Measurements from ENCODE around the gene ABCD2. TPM values are rescaled to one million over a fixed set of nuclear protein-coding genes. Genes with fewer than 3 reads are reported as not detected.
"Not testable (repeated sequence)": the region's sequence is repeated elsewhere in the genome, so short reads cannot be mapped to it uniquely, and the experiment has no call there.

The ABCD2 gene
- total RNA-seq, 1 experiment from 2014 or later: 0.08 TPM

GRCh38 chr12:39617887-39618286, 1.7 kb downstream of the ABCD2 start:
- in situ Hi-C loops (cut with HindIII; ENCODE audit: low pct_unique_long_range_greater_than_20kb, low sequenced_read_pairs): no loop called here
- DNase-seq (ENCODE audit: low read depth, low spot score): no peak

- in situ Hi-C loops (cut with HindIII; ENCODE audit: low pct_unique_long_range_greater_than_20kb, low sequenced_read_pairs): no loop called here
- DNase-seq (ENCODE audit: low read depth, low spot score): no peak
Observed at GRCh38 chr12:39616666-39617065, 2.9 kb downstream of the ABCD2 start.

- no peak for DNase-seq (ENCODE audit: low read depth, low spot score)
- in situ Hi-C loops (cut with HindIII; ENCODE audit: low pct_unique_long_range_greater_than_20kb, low sequenced_read_pairs): no loop called here
Observed at GRCh38 chr12:39616251-39616650, 3.4 kb downstream of the ABCD2 start.

- in situ Hi-C loops (cut with HindIII; ENCODE audit: low pct_unique_long_range_greater_than_20kb, low sequenced_read_pairs): no loop called here
Observed at GRCh38 chr12:39613525-39613924, 6.1 kb downstream of the ABCD2 start.

GRCh38 chr12:39612250-39612649, 7.4 kb downstream of the ABCD2 start:
- DNase-seq (ENCODE audit: low read depth, low spot score): no peak
- in situ Hi-C loops (cut with HindIII; ENCODE audit: low pct_unique_long_range_greater_than_20kb, low sequenced_read_pairs): no loop called here

More at GRCh38 chr12:39613525-39613924, 6.1 kb downstream of the ABCD2 start:
- no peak for DNase-seq (ENCODE audit: low read depth, low spot score)

- in situ Hi-C loops (cut with HindIII; ENCODE audit: low pct_unique_long_range_greater_than_20kb, low sequenced_read_pairs): no loop called here
- DNase-seq (ENCODE audit: low read depth, low spot score): no peak
Observed at GRCh38 chr12:39611818-39612217, 7.8 kb downstream of the ABCD2 start.

- in situ Hi-C loops (cut with HindIII; ENCODE audit: low pct_unique_long_range_greater_than_20kb, low sequenced_read_pairs): no loop called here
- no peak for DNase-seq (ENCODE audit: low read depth, low spot score)
Observed at GRCh38 chr12:39610436-39611025, 9.1 kb downstream of the ABCD2 start.

GRCh38 chr12:39606712-39607423, 12.7 kb downstream of the ABCD2 start:
- in situ Hi-C loops (cut with HindIII; ENCODE audit: low pct_unique_long_range_greater_than_20kb, low sequenced_read_pairs): no loop called here
- DNase-seq (ENCODE audit: low read depth, low spot score): no peak

- no peak for DNase-seq (ENCODE audit: low read depth, low spot score)
- in situ Hi-C loops (cut with HindIII; ENCODE audit: low pct_unique_long_range_greater_than_20kb, low sequenced_read_pairs): no loop called here
Observed at GRCh38 chr12:39605996-39606395, 13.6 kb downstream of the ABCD2 start.

GRCh38 chr12:39605501-39605900, 14.1 kb downstream of the ABCD2 start:
- no peak for DNase-seq (ENCODE audit: low read depth, low spot score)
- in situ Hi-C loops (cut with HindIII; ENCODE audit: low pct_unique_long_range_greater_than_20kb, low sequenced_read_pairs): no loop called here

GRCh38 chr12:39603065-39603464, 16.5 kb downstream of the ABCD2 start:
- no peak for DNase-seq (ENCODE audit: low read depth, low spot score)
- in situ Hi-C loops (cut with HindIII; ENCODE audit: low pct_unique_long_range_greater_than_20kb, low sequenced_read_pairs): no loop called here

- DNase-seq (ENCODE audit: low read depth, low spot score); in situ Hi-C loops (cut with HindIII; ENCODE audit: low pct_unique_long_range_greater_than_20kb, low sequenced_read_pairs): not testable (repeated sequence)
Observed at GRCh38 chr12:39601951-39602350, 17.7 kb downstream of the ABCD2 start.

GRCh38 chr12:39595928-39596327, 23.7 kb downstream of the ABCD2 start:
- DNase-seq (ENCODE audit: low read depth, low spot score): no peak
- in situ Hi-C loops (cut with HindIII; ENCODE audit: low pct_unique_long_range_greater_than_20kb, low sequenced_read_pairs): no loop called here

GRCh38 chr12:39592295-39592694, 27.3 kb downstream of the ABCD2 start:
- in situ Hi-C loops (cut with HindIII; ENCODE audit: low pct_unique_long_range_greater_than_20kb, low sequenced_read_pairs): no loop called here
- no peak for DNase-seq (ENCODE audit: low read depth, low spot score)

GRCh38 chr12:39588348-39588747, 31.3 kb downstream of the ABCD2 start:
- in situ Hi-C loops (cut with HindIII; ENCODE audit: low pct_unique_long_range_greater_than_20kb, low sequenced_read_pairs): no loop called here
- no peak for DNase-seq (ENCODE audit: low read depth, low spot score)

- in situ Hi-C loops (cut with HindIII; ENCODE audit: low pct_unique_long_range_greater_than_20kb, low sequenced_read_pairs): no loop called here
- DNase-seq (ENCODE audit: low read depth, low spot score): peak; percentile 58
Observed at GRCh38 chr12:39587225-39587624, 32.4 kb downstream of the ABCD2 start.

- in situ Hi-C loops (cut with HindIII; ENCODE audit: low pct_unique_long_range_greater_than_20kb, low sequenced_read_pairs): no loop called here
Observed at GRCh38 chr12:39586816-39587215, 32.8 kb downstream of the ABCD2 start.

GRCh38 chr12:39581592-39581991, 38.0 kb downstream of the ABCD2 start:
- peak; percentile 62 for DNase-seq (ENCODE audit: low read depth, low spot score)
- in situ Hi-C loops (cut with HindIII; ENCODE audit: low pct_unique_long_range_greater_than_20kb, low sequenced_read_pairs): no loop called here

More at GRCh38 chr12:39586816-39587215, 32.8 kb downstream of the ABCD2 start:
- no peak for DNase-seq (ENCODE audit: low read depth, low spot score)

GRCh38 chr12:39575498-39575875, 44.1 kb downstream of the ABCD2 start:
- in situ Hi-C loops (cut with HindIII; ENCODE audit: low pct_unique_long_range_greater_than_20kb, low sequenced_read_pairs): no loop called here
- no peak for DNase-seq (ENCODE audit: low read depth, low spot score)

Measured in SK-MEL-5 (cell line).